CD4-positive, CD25-positive, alpha-beta regulatory T cell (primary cell): ENCODE results near the gene MBD5. TPM values are rescaled to one million over a fixed set of nuclear protein-coding genes. Genes with fewer than 3 reads are reported as not detected.

Experiments
- polyA plus RNA-seq, 4 donors: library from polyadenylated mRNA; unstranded; fragments of 300-500 nt; fragmentation: Illumina TruSeq; gene quantifications; one replicate each; pipeline ENCODE4 v1.2.3, GENCODE V29; 2021
- total RNA-seq: library from RNA; stranded (reverse); gene quantifications from one replicate; pipeline ENCODE4 v1.2.3, GENCODE V29; 2022

MBD5 gene
- total and polyA plus RNA-seq, 5 donors from 2014 or later: 11.7 to 62.6 (median 13.1) TPM

Other genes with a start within 250 kb of the MBD5 start
- 12.4 TPM for gene ACVR2A, start 176.1 kb upstream of the MBD5 start, total RNA-seq
- 1 to 10 TPM in 3 of 4 donors, under 1 TPM in 1; 0.87 to 5.2 (median 3.1) TPM for gene ACVR2A, start 176.1 kb upstream of the MBD5 start, polyA plus RNA-seq
- 33.2 TPM for gene ORC4, start 354 bp upstream of the MBD5 start, total RNA-seq
- gene ORC4, start 354 bp upstream of the MBD5 start, polyA plus RNA-seq: 10 to 100 TPM; 44.4 to 49.7 (median 47.6) TPM